HepG2 (cell line): ENCODE results near the gene ELFN1. TPM values are rescaled to one million over a fixed set of nuclear protein-coding genes. Genes with fewer than 3 reads are reported as not detected.

Experiments
- ATAC-seq: fragments of 200-7000 bp; cut with Tn5 transposase; 3 replicates; pipeline ENCODE4 v1.9.1; 2020; ENCODE audit warnings: mild to moderate bottlenecking, moderate library complexity
- BruUV-seq: library from RNA; stranded (reverse); fragments of 400-500 nt; replicated peaks from 2 replicates; lab custom pipeline; 2021; lab: Mats Ljungman, UMichigan
- CTCF ChIA-PET: fragments of 300-600 bp; formaldehyde crosslinking; extraction: SDS; loops from one replicate; lab custom pipeline; 2021; ENCODE audit warnings: low total read pairs, inconsistent platforms, low intra/inter-chr PET ratio; lab: Yijun Ruan, JAX
- POLR2A ChIA-PET: fragments of 350-600 bp; sonication (Branson Sonifier 250); formaldehyde crosslinking; loops from one replicate; lab custom pipeline; 2020; ENCODE audit warnings: antibody characterized with exemption, inconsistent platforms; lab: Yijun Ruan, JAX
- DNase-seq: peaks from one replicate; pipeline ENCODE4 v3.0.0-alpha.2; 2015; ENCODE audit warnings: low spot score
- FAIRE-seq: peaks from 3 replicates; lab custom pipeline; 2011; peaks lifted over from hg19 to GRCh38; lab: Jason Lieb, UNC
- H2AFZ ChIP-seq: one replicate; pipeline ENCODE4 v1.6.1; 2011; ENCODE audit warnings: low read length, inconsistent platforms
- H3K27ac ChIP-seq: fragments of 300-600 bp; 3 replicates; pipeline ENCODE4 v1.8.0; 2011; ENCODE audit warnings: mixed run types, mild to moderate bottlenecking, mixed read lengths, low read length, inconsistent platforms; ENCODE audit not compliant: insufficient read depth; ENCODE audit errors: extremely low read length
- H3K27me3 ChIP-seq, 2 experiments: fragments of 200-600 bp in 1 of 2; 2 replicates in 1 of 2; 3 replicates in 1 of 2; pipeline versions ENCODE4 v1.6.0 to v1.8.0; 2011; ENCODE audit warnings: low read length in 2 of 2, mild to moderate bottlenecking in 2 of 2, moderate library complexity in 2 of 2, inconsistent platforms in 1 of 2; ENCODE audit not compliant: insufficient read depth in 2 of 2, control insufficient read depth in 1 of 2
- H3K36me3 ChIP-seq, 2 experiments: fragments of 200-600 bp in 1 of 2; replicated peaks in 1 of 2; 2 replicates in 1 of 2; 3 replicates in 1 of 2; pipeline versions ENCODE4 v1.5.1 to v1.8.0; 2011; ENCODE audit warnings: low read length in 2 of 2, inconsistent platforms in 1 of 2; ENCODE audit not compliant: insufficient read depth in 2 of 2, control insufficient read depth in 1 of 2
- H3K4me1 ChIP-seq: 2 replicates; pipeline ENCODE4 v1.5.1; 2012; ENCODE audit warnings: low read length, inconsistent platforms; ENCODE audit not compliant: insufficient read depth
- H3K4me2 ChIP-seq: 2 replicates; pipeline ENCODE4 v1.6.0; 2011; ENCODE audit warnings: low read depth, low read length, inconsistent platforms
- H3K4me3 ChIP-seq, 3 experiments: fragments of 200-600 bp in 1 of 3; sonication (generic), shearing (Covaris generic) in 1 of 3; replicated peaks in 1 of 3; 2 replicates each; pipeline ENCODE4 v1.5.1; 2011 to 2016; ENCODE audit warnings: low read length in 3 of 3, inconsistent platforms in 2 of 3, low read depth in 2 of 3, mild to moderate bottlenecking in 2 of 3, control low read depth in 1 of 3, mixed read lengths in 1 of 3; ENCODE audit not compliant: insufficient read depth in 1 of 3
- H3K79me2 ChIP-seq: one replicate; pipeline ENCODE4 v1.6.1; 2011; ENCODE audit warnings: low read length, inconsistent platforms; ENCODE audit not compliant: insufficient read depth
- H3K9ac ChIP-seq: 2 replicates; pipeline ENCODE4 v1.6.0; 2011; ENCODE audit warnings: mild to moderate bottlenecking, low read depth, low read length, inconsistent platforms; ENCODE audit not compliant: insufficient read depth
- H3K9me3 ChIP-seq: 2 replicates; pipeline ENCODE4 v1.5.1; 2012; ENCODE audit warnings: mild to moderate bottlenecking, low read length
- H4K20me1 ChIP-seq: 2 replicates; pipeline ENCODE4 v1.6.0; 2011; ENCODE audit warnings: inconsistent platforms, mild to moderate bottlenecking, low read length, moderate library complexity; ENCODE audit not compliant: insufficient read depth
- JUND ChIP-seq: sonication (generic); formaldehyde crosslinking; IDR thresholded peaks from 2 replicates; pipeline ENCODE4 v1.8.0; 2022; ENCODE audit warnings: mild to moderate bottlenecking, missing genetic modification reagents
- ZFP36 ChIP-seq: fragments of 150-350 bp; IDR thresholded peaks from 2 replicates; pipeline ENCODE4 v1.6.1; 2018; ENCODE audit warnings: borderline replicate concordance, low read length, low read depth; ENCODE audit not compliant: partially characterized antibody
- ZNF563 ChIP-seq: sonication (generic); formaldehyde crosslinking; IDR thresholded peaks from 2 replicates; pipeline ENCODE4 v1.8.0; 2022; ENCODE audit warnings: mild to moderate bottlenecking, moderate library complexity, missing genetic modification reagents
- ZNF776 ChIP-seq: sonication (generic); formaldehyde crosslinking; IDR thresholded peaks from 2 replicates; pipeline ENCODE4 v1.4.0; 2020; ENCODE audit warnings: mild to moderate bottlenecking, missing genetic modification reagents
- WGBS: methylation state at CpG from one replicate; pipeline ENCODE4 v1.1.6; 2017; ENCODE audit warnings: low lambda C conversion rate; 5-methylcytosine and 5-hydroxymethylcytosine counted together
- in situ Hi-C: cut with HindIII; loops from 2 replicates; pipeline ENCODE4 v1.10.0; 2017; ENCODE audit warnings: low pct_unique_long_range_greater_than_20kb; ENCODE audit not compliant: extremely low pct_ligation_motif_present
- intact Hi-C: fragments of 100-400 bp; cut with micrococcal nuclease; formaldehyde crosslinking; loops from one replicate; pipeline ENCODE4 v1.10.0; 2022; ENCODE audit not compliant: unreplicated experiment
- polyA plus RNA-seq, 8 experiments: library from polyadenylated mRNA; depleted of rRNA in 3 of 8; stranded (reverse) in 7 of 8; unstranded in 1 of 8; fragments of >200 nt; fragmentation: Illumina TruSeq in 4 of 8; extraction: Trizol in 4 of 8; gene quantifications; 2 replicates each; pipeline versions ENCODE4 v1.2.1 to v1.2.3, GENCODE V29; 2011 to 2016; ENCODE audit warnings: low read depth in 4 of 8, missing spikeins in 1 of 8, mixed read lengths in 1 of 8; ENCODE audit not compliant: insufficient read depth in 1 of 8
- total RNA-seq, 5 experiments: library from RNA; depleted of rRNA; stranded (reverse); fragments of >200 nt; fragmentation: Illumina TruSeq; extraction: Trizol; gene quantifications; 2 replicates each; pipeline ENCODE4 v1.2.3, GENCODE V29; 2016; ENCODE audit warnings: low read depth in 1 of 5
- TF ChIP-seq, protein P1 (sequence below): sonication (generic); formaldehyde crosslinking; IDR thresholded peaks from 2 replicates; pipeline ENCODE4 v1.4.0; 2020; ENCODE audit warnings: missing genetic modification reagents
- TF ChIP-seq, protein P2 (sequence below): fragments of 450-650 bp; IDR thresholded peaks from 2 replicates; pipeline ENCODE4 v1.6.1; 2016
- TF ChIP-seq, protein P3 (sequence below): sonication (generic); formaldehyde crosslinking; IDR thresholded peaks from 2 replicates; pipeline ENCODE4 v1.9.0; 2022; ENCODE audit warnings: missing genetic modification reagents, mild to moderate bottlenecking, borderline replicate concordance

ELFN1 gene
- total and polyA plus RNA-seq, 2 of the 13 experiments (the other 11 are each of a cell fraction or from before 2014, with no cell fraction given): 0.13 to 0.18 TPM

DNA sequence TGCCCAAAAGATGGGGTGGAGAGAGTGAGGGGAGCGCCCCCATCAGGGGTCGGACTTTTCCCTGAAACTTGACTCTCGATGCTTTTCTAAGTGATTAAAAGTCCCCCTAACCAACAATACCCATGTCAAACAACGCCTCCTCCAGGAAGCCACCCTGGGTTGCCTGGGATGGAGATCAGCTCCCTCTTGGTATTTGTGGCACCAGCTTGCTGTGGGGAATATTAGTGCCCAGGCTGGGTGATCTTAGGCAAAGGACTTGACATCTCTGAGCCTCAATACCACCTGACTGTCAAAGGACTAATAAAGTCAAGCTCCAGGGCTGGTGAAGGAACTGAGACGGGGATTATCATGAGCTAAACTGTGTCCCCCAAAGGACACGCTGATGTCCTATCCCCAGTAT, 18.2 kb upstream of the ELFN1 start (continued):
- TF ChIP-seq, protein P1, sequence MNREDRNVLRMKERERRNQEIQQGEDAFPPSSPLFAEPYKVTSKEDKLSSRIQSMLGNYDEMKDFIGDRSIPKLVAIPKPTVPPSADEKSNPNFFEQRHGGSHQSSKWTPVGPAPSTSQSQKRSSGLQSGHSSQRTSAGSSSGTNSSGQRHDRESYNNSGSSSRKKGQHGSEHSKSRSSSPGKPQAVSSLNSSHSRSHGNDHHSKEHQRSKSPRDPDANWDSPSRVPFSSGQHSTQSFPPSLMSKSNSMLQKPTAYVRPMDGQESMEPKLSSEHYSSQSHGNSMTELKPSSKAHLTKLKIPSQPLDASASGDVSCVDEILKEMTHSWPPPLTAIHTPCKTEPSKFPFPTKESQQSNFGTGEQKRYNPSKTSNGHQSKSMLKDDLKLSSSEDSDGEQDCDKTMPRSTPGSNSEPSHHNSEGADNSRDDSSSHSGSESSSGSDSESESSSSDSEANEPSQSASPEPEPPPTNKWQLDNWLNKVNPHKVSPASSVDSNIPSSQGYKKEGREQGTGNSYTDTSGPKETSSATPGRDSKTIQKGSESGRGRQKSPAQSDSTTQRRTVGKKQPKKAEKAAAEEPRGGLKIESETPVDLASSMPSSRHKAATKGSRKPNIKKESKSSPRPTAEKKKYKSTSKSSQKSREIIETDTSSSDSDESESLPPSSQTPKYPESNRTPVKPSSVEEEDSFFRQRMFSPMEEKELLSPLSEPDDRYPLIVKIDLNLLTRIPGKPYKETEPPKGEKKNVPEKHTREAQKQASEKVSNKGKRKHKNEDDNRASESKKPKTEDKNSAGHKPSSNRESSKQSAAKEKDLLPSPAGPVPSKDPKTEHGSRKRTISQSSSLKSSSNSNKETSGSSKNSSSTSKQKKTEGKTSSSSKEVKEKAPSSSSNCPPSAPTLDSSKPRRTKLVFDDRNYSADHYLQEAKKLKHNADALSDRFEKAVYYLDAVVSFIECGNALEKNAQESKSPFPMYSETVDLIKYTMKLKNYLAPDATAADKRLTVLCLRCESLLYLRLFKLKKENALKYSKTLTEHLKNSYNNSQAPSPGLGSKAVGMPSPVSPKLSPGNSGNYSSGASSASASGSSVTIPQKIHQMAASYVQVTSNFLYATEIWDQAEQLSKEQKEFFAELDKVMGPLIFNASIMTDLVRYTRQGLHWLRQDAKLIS (CRISPR knock-in tag): no peak
- TF ChIP-seq JUND (CRISPR knock-in tag) (no peak), ZFP36 (peak; percentile 33)

DNA sequence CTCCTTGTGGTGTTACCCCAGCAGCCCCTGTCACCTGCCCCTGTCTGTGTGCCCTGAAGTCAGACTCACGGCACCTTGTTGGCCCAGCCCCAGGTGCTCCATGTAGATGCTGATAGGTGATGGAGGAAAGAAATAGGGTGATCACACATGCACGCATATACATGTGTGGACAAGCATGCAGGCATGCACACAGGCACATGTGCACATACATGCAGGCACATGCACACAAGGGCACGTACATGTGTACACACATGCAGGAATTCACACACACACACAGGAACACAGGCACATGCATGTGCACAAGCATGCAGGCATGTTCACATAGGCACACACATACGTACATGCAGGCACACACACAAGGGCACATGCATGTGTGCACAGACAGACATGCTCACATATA, 16.6 kb upstream of the ELFN1 start:
- Histone ChIP-seq H3K27ac (no peak overlapping the region), H3K79me2 (no peaks in the 10 kb centered on the region), H3K36me3 (no peaks in the 10 kb centered on the region), H3K9me3 (no peaks in the 10 kb centered on the region), H2AFZ (no peak overlapping the region), H3K9ac (no peak overlapping the region), H3K4me3 (no peak overlapping the region), H4K20me1 (no peaks in the 10 kb centered on the region), H3K4me1 (peaks cover 28% of the 10 kb centered on the region), H3K27me3 (peaks cover 7 to 34% of the 10 kb centered on the region in 2 experiments), H3K4me2 (no peak overlapping the region)
- TF ChIP-seq, protein P2, sequence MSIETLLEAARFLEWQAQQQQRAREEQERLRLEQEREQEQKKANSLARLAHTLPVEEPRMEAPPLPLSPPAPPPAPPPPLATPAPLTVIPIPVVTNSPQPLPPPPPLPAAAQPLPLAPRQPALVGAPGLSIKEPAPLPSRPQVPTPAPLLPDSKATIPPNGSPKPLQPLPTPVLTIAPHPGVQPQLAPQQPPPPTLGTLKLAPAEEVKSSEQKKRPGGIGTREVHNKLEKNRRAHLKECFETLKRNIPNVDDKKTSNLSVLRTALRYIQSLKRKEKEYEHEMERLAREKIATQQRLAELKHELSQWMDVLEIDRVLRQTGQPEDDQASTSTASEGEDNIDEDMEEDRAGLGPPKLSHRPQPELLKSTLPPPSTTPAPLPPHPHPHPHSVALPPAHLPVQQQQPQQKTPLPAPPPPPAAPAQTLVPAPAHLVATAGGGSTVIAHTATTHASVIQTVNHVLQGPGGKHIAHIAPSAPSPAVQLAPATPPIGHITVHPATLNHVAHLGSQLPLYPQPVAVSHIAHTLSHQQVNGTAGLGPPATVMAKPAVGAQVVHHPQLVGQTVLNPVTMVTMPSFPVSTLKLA: peak; percentile 97
- TF ChIP-seq, protein P3, sequence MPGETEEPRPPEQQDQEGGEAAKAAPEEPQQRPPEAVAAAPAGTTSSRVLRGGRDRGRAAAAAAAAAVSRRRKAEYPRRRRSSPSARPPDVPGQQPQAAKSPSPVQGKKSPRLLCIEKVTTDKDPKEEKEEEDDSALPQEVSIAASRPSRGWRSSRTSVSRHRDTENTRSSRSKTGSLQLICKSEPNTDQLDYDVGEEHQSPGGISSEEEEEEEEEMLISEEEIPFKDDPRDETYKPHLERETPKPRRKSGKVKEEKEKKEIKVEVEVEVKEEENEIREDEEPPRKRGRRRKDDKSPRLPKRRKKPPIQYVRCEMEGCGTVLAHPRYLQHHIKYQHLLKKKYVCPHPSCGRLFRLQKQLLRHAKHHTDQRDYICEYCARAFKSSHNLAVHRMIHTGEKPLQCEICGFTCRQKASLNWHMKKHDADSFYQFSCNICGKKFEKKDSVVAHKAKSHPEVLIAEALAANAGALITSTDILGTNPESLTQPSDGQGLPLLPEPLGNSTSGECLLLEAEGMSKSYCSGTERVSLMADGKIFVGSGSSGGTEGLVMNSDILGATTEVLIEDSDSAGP: no peak
- TF ChIP-seq ZNF776 (CRISPR knock-in tag): 0 out of 2 replicates have a peak, but pooled peaks have one; percentile 37
- TF ChIP-seq ZNF563 (CRISPR knock-in tag): no peak
- WGBS: 49% methylated on average over 4 of the region's 4 CpGs
- intact Hi-C loops: no loop called here
- POLR2A ChIA-PET: no interaction called here
- in situ Hi-C loops: no loop called here
- CTCF ChIA-PET: no interaction called here
- DNase-seq (no peak), ATAC-seq (no peak), FAIRE-seq (no peak)
- no TSS peak for BruUV-seq
